Smooth muscle cell (in vitro differentiated cells): Measurements from ENCODE around the gene SULT2B1. TPM values are rescaled to one million over a fixed set of nuclear protein-coding genes. Genes with fewer than 3 reads are reported as not detected.
A peak's percentile ranks its signal among the peaks of the same experiment; 100 is the strongest.

Experiments used
- DNase-seq: peaks from one replicate; lab custom pipeline; 2025; ENCODE audit not compliant: unreplicated experiment; lab: John Stamatoyannopoulos, UW
- H2AFZ ChIP-seq: fragments of 200-600 bp; sonication (generic); 2 replicates; pipeline ENCODE4 v1.6.0; 2016; ENCODE audit warnings: antibody characterized with exemption, low read depth, mild to moderate bottlenecking
- H3F3A ChIP-seq: fragments of 200-600 bp; sonication (generic); 2 replicates; pipeline ENCODE4 v1.6.0; 2017; ENCODE audit warnings: antibody characterized with exemption, low read depth
- H3K27ac ChIP-seq: fragments of 200-600 bp; sonication (generic); 2 replicates; pipeline ENCODE4 v1.5.1; 2016; ENCODE audit warnings: low read depth, mild to moderate bottlenecking
- H3K27me3 ChIP-seq: fragments of 200-600 bp; sonication (generic); 2 replicates; pipeline ENCODE4 v1.6.1; 2016; ENCODE audit warnings: low read depth, mild to moderate bottlenecking
- H3K36me3 ChIP-seq: fragments of 200-600 bp; sonication (generic); 2 replicates; pipeline ENCODE4 v1.5.1; 2016; ENCODE audit warnings: low read depth
- H3K4me1 ChIP-seq: fragments of 200-600 bp; sonication (generic); 2 replicates; pipeline ENCODE4 v1.5.1; 2016; ENCODE audit warnings: low read depth
- H3K4me2 ChIP-seq: fragments of 200-600 bp; sonication (generic); 2 replicates; pipeline ENCODE4 v1.6.0; 2016; ENCODE audit warnings: mild to moderate bottlenecking
- H3K4me3 ChIP-seq: fragments of 200-600 bp; sonication (generic); 2 replicates; pipeline ENCODE4 v1.5.1; 2016; ENCODE audit warnings: mild to moderate bottlenecking
- H3K79me2 ChIP-seq: fragments of 200-600 bp; sonication (generic); 2 replicates; pipeline ENCODE4 v1.6.0; 2016; ENCODE audit warnings: low read depth, mild to moderate bottlenecking
- H3K9ac ChIP-seq: fragments of 200-600 bp; sonication (generic); 2 replicates; pipeline ENCODE4 v1.6.0; 2016; ENCODE audit warnings: low read depth
- H3K9me3 ChIP-seq: fragments of 200-600 bp; sonication (generic); replicated peaks from 2 replicates; pipeline ENCODE4 v1.5.1; 2016; ENCODE audit warnings: low read depth
- H4K20me1 ChIP-seq: fragments of 200-600 bp; sonication (generic); 2 replicates; pipeline ENCODE4 v1.6.0; 2016; ENCODE audit warnings: low read depth
- WGBS: methylation state at CpG from one replicate; pipeline ENCODE4 v1.1.7; 2016; ENCODE audit warnings: low lambda C conversion rate; 5-methylcytosine and 5-hydroxymethylcytosine counted together
- polyA plus RNA-seq: library from polyadenylated mRNA; unstranded; fragments of >200 nt; fragmentation: Nextera tagmentation; extraction: Ambion mirVana; gene quantifications from 2 replicates; pipeline ENCODE4 v1.2.1, GENCODE V29; 2016
- total RNA-seq: library from RNA; depleted of rRNA; stranded (reverse); fragments of >200 nt; gene quantifications from 2 replicates; pipeline ENCODE4 v1.2.3, GENCODE V29; 2014
- TF ChIP-seq, protein P1 (sequence below): fragments of 200-600 bp; sonication (generic); IDR thresholded peaks from 2 replicates; pipeline ENCODE4 v1.5.1; 2017; ENCODE audit warnings: borderline replicate concordance, mild to moderate bottlenecking, antibody characterized with exemption; ENCODE audit not compliant: insufficient read depth, poor library complexity, severe bottlenecking

Gene SULT2B1
- total and polyA plus RNA-seq, 2 experiments from 2014 or later, result 1.7 to 2.3 TPM

DNA sequence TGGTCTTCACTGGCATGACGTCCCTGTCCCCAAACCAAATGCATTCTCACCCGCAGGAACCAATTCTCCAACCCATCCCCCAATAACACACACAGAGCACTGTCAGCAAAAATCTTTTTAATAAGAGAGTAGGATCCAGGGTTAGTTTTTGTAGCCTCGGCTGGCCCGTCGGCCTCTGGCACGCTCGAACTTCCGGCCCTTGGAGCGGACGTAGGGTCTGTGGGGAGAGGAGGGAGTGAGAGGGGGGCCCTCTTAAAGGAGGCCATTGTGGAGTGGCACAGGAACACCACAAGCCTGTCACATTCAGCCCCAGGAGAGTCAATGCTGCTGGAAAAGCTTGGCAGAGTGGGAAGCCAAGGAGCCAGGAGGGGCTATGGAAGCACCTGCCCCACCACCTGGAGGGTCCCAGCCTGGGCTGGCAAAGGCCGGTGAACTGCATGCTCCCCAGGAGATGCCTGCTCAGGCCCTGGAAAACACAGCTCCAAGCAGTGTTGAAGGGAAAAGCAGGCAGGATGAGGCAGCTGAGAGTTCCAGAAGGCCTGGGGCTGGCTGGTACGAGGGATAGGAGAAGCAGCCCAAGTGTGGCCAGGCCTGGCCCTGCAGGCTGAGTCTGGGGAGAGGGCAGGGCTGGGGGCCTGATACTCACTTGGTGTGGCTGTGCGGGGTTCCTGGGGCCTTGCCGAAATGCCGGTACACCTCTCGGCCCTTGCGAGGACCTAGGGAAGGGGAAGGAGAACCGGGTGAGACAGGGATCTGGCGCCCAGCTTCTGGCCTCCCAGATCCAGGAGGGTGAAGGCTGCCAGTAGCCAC is 63.5 kb downstream of the SULT2B1 start:
- 87% methylated on average over 19 of the region's 19 CpGs for WGBS

DNA sequence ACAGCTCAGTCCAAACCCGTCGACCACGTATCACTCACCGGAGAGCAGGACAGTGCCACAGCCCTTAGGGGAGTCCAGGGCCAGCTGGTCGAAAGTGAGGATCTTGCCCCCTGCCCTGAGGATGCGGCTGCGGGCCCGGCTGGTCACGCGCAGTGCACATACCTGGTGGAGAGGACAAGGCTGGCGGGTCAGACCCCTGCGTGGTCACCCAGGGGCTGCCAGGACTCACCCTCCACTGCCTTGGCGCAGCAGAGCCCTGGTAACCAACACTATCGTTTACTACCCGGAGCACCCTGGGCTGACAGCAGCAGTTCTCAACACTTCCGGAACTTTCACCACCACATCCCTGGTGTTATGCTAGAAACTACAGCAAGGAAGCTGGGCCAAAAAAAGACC is 64.1 kb downstream of the SULT2B1 start:
- Histone ChIP-seq H3K4me2 (no peak overlapping the region), H3K27me3 (no peaks in the 10 kb centered on the region), H3K4me1 (peaks cover 21% of the 10 kb centered on the region), H3K9ac (no peak overlapping the region), H3K4me3 (no peak overlapping the region), H3F3A (peaks cover 21% of the 10 kb centered on the region), H4K20me1 (peaks cover 41% of the 10 kb centered on the region), H3K36me3 (peaks cover 3% of the 10 kb centered on the region), H3K9me3 (no peaks in the 10 kb centered on the region), H3K27ac (no peak overlapping the region), H2AFZ (no peak overlapping the region), H3K79me2 (peaks cover 27% of the 10 kb centered on the region)
- WGBS, result 98% methylated on average over 16 of the region's 16 CpGs
- TF ChIP-seq, protein P1, sequence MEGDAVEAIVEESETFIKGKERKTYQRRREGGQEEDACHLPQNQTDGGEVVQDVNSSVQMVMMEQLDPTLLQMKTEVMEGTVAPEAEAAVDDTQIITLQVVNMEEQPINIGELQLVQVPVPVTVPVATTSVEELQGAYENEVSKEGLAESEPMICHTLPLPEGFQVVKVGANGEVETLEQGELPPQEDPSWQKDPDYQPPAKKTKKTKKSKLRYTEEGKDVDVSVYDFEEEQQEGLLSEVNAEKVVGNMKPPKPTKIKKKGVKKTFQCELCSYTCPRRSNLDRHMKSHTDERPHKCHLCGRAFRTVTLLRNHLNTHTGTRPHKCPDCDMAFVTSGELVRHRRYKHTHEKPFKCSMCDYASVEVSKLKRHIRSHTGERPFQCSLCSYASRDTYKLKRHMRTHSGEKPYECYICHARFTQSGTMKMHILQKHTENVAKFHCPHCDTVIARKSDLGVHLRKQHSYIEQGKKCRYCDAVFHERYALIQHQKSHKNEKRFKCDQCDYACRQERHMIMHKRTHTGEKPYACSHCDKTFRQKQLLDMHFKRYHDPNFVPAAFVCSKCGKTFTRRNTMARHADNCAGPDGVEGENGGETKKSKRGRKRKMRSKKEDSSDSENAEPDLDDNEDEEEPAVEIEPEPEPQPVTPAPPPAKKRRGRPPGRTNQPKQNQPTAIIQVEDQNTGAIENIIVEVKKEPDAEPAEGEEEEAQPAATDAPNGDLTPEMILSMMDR, result no peak
- no peak for DNase-seq

More for the DNA sequence above, 63.5 kb downstream of the SULT2B1 start:
- H3K27me3 ChIP-seq, result no peaks in the 10 kb centered on the region
- peaks cover 41% of the 10 kb centered on the region for H4K20me1 ChIP-seq
- H3K9ac ChIP-seq, result no peak overlapping the region
- peaks cover 3% of the 10 kb centered on the region for H3K36me3 ChIP-seq
- no peak overlapping the region for H3K4me2 ChIP-seq
- no peaks in the 10 kb centered on the region for H3K9me3 ChIP-seq
- H3K4me3 ChIP-seq, result no peak overlapping the region
- TF ChIP-seq, protein P1, result no peak
- no peak for DNase-seq
- no peak overlapping the region for H3K27ac ChIP-seq
- peaks cover 27% of the 10 kb centered on the region for H3K79me2 ChIP-seq
- peaks cover 21% of the 10 kb centered on the region for H3K4me1 ChIP-seq
- H2AFZ ChIP-seq, result no peak overlapping the region
- H3F3A ChIP-seq, result peaks cover 21% of the 10 kb centered on the region

DNA sequence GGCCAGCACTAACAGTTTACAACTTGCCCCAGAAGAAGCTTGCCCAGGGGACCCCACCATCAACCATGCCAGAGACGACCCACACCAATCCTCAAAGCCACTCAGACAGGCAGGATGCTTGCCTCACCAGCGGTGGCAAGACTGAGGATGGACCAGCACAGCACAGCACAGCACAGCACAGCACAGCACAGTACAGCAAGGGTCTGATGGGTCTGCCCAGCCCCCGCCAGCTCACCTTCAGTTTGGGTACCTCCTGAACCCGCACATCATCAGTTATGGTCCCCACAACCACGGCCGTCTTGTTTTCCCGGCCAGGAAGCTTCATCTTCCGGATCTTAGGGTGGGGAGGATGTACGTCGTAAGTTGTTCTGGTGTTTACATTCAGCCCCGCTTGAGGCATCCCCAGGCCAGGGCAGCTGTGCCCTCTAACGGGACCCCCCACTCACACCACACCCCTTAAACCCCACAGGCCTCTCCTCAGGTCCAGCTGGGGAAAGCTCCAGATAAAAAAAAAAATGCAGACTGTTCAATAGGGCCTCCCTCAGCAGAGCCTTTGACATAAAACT is 64.6 kb downstream of the SULT2B1 start:
- Histone ChIP-seq H3K36me3 (peaks cover 3% of the 10 kb centered on the region), H3K4me3 (no peak overlapping the region), H4K20me1 (peaks cover 41% of the 10 kb centered on the region), H3K9me3 (no peaks in the 10 kb centered on the region), H3F3A (peaks cover 21% of the 10 kb centered on the region), H3K4me1 (peaks cover 21% of the 10 kb centered on the region), H3K4me2 (peak overlapping the region; percentile 91), H3K9ac (no peak overlapping the region), H2AFZ (no peak overlapping the region), H3K27me3 (no peaks in the 10 kb centered on the region), H3K27ac (peak overlapping the region; percentile 79), H3K79me2 (peaks cover 27% of the 10 kb centered on the region)
- TF ChIP-seq, protein P1, result no peak
- WGBS, result 91% methylated on average over 12 of the region's 12 CpGs
- DNase-seq, result no peak
